B cell (primary cell): ENCODE results near the gene SEPTIN14.

Experiments
- CTCF ChIP-seq: fragments of 200-600 bp; IDR thresholded peaks from one replicate; pipeline ENCODE4 v1.8.0; 2022; ENCODE audit warnings: antibody characterized with exemption, mild to moderate bottlenecking
- EZH2 ChIP-seq: IDR thresholded peaks from 2 replicates; pipeline ENCODE4 v1.6.1; 2012; ENCODE audit warnings: borderline replicate concordance, low read depth, mild to moderate bottlenecking, moderate library complexity, low read length; ENCODE audit not compliant: insufficient read depth, poor library complexity, severe bottlenecking

DNA sequence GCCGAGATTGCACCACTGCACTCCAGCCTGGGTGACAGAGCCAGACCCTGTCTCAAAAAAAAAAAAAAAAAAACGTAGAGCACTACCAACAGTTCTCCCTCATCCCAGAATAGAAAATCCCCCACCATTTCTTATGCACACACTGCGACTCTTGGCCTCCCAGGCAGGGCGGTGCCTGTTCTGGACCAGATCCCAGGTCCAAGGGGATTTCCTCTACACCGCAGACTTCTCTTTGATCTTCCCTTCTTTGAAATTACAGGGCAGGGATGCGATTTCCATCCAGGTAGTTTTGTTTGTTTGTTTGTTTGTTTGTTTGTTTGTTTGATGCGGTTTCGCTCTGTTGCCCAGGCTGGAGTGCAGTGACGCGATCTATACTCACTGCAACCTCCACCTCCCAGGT, 91.8 kb downstream of the SEPTIN14 start:
- TF ChIP-seq CTCF, result no peak
- TF ChIP-seq EZH2, result no peak
